HPDE6-E6E7 (cell line): ENCODE results near the gene PRR7.

Experiments
- DNase-seq: peaks from one replicate; pipeline ENCODE4 v3.0.0; 2011; ENCODE audit warnings: missing footprints; ENCODE audit errors: extremely low spot score

PRR7 gene

GRCh38 chr5:177437623-177438022, 9.0 kb upstream of the PRR7 start:
- no peak for DNase-seq

DNA sequence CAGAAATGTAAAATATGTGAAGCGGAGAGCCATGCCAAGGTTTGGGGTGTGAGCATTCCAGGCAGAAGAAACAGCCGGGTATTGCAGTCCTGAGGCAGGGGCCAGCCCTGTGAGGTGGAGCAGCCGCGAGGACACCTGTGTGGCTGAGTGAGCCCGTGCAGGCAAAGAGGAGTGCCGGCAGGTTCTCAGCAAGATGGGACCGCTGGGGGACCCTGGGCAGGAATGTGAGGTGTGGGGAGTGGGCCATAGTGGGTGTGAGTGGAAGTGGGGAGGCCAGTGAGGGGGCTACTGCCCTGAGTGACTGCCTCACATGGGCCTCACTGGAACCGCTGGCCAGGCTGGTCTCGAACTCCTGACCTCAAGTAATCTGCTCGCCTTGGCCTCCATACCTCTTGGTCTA, 8.1 kb upstream of the PRR7 start:
- no peak for DNase-seq

GRCh38 chr5:177439518-177440053, 7.0 kb upstream of the PRR7 start:
- DNase-seq, result no peak

DNA sequence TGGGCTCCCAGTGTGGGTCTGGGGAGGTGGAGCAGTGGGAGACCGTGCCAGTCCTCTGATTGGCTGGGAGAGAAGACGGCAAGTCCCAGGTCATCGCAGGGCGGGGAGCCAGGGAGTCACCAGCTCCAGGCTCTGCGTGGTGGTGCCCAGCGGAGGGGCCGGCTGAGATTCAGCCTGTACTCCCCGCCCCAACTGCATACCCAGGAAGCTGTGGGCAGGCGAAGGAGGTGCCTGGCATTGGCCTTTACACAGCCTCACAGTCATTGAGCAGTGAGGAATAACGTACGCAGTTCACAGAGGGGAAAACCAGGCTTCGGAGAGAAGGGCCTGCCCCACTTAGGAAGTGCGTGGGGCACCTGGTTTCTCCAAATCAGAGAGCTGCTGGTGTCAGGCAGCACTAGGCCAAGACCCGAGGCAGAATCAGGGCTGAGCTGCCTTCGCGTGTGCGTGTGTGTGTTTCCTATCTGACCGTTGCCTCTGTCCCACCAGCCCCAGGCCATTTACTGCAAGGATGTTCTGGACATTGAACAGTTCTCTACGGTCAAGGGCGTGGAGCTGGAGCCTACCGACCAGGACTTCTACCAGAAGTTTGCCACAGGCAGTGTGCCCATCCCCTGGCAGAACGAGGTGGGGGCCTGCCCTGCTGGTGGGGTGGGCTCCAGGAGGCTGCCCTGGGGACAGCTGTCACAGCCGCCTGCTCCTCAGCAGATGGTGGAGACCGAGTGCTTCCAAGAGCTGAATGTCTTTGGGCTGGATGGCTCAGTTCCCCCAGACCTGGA, 6.2 kb upstream of the PRR7 start:
- DNase-seq, result no peak

- DNase-seq, result no peak
Measured at GRCh38 chr5:177440990-177441780, 5.4 kb upstream of the PRR7 start.

GRCh38 chr5:177442066-177442826, 4.4 kb upstream of the PRR7 start:
- no peak for DNase-seq

GRCh38 chr5:177443144-177443983, 3.2 kb upstream of the PRR7 start:
- no peak for DNase-seq

- DNase-seq, result no peak
Measured at GRCh38 chr5:177444106-177445051, 2.2 kb upstream of the PRR7 start.

DNA sequence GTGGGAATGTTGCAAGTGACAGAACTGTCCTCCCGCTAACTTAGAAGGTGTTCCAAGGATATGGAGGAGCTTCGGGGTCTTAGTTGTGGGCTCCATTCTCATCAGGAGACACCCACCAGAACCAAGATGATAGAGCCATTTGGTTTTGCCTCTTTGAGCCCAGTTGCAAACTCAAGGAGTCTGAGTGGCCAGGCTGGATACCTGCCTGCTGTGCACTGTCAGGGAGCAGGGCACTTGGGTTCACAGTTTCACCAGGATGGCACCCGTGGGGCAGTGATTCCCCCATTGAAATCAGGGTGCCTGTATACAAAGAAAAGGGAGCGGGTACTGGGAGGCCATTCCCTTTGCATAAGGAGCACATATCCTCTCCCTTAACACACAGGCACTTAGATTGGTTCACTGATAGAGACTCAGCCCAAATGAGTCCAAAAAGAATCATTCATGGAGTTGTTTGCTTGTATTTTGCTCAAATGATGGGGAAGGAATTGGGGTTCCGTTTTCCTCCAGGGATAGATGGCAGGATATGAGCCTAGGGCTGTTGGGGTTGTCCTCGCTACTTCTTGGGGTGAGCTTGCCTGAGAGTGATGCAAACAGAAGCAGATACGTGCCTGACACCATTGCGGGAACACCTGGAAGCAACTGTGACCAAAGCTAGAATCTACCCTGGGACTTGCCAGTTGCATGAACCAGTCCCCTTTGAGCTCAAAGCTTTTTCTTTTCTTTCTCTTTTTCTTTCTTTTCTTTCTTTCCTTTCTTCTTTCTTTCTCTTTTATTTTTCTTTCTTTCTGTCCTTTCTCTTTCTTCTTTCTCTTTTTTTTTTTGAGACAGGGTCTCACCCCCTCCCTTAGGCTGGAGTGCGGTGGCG, 1.3 kb upstream of the PRR7 start:
- no peak for DNase-seq

- no peak for DNase-seq
Measured at GRCh38 chr5:177445917-177446199, 756 bp upstream of the PRR7 start.

GRCh38 chr5:177447066-177447610, 524 bp downstream of the PRR7 start:
- no peak for DNase-seq

DNA sequence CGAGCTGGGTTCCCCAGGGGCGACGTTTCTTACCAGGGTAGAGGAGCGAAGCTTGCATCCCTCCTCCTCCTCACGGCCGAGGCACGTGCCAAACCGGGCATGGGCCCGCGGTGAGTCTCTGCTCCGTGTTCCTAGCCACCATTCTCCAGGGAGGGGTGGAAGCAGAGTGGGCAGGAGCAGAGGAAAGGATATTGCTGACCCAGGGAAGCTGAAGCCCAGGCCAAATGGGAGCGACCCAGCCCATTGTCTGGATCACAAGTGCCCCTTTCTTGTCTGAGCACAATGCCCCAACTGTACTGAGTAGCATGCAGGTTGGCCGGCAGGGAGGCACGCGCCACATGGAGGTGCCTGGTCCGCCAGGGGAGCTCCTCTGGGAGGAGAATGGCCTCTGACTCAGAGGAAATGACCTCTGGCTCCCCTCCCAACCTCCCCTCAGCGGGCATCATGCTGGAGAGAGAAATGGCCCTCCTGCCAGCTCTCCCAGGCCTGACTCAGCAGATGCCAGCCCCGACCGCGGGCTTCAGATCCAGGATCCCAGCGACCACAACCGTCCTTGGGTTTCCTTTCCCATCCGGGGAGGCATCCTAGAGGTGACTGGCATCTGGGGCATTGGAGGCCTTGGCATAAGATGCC, 1.1 kb downstream of the PRR7 start:
- DNase-seq, result no peak

- no peak for DNase-seq
Measured at GRCh38 chr5:177448244-177448950, 1.8 kb downstream of the PRR7 start.

DNA sequence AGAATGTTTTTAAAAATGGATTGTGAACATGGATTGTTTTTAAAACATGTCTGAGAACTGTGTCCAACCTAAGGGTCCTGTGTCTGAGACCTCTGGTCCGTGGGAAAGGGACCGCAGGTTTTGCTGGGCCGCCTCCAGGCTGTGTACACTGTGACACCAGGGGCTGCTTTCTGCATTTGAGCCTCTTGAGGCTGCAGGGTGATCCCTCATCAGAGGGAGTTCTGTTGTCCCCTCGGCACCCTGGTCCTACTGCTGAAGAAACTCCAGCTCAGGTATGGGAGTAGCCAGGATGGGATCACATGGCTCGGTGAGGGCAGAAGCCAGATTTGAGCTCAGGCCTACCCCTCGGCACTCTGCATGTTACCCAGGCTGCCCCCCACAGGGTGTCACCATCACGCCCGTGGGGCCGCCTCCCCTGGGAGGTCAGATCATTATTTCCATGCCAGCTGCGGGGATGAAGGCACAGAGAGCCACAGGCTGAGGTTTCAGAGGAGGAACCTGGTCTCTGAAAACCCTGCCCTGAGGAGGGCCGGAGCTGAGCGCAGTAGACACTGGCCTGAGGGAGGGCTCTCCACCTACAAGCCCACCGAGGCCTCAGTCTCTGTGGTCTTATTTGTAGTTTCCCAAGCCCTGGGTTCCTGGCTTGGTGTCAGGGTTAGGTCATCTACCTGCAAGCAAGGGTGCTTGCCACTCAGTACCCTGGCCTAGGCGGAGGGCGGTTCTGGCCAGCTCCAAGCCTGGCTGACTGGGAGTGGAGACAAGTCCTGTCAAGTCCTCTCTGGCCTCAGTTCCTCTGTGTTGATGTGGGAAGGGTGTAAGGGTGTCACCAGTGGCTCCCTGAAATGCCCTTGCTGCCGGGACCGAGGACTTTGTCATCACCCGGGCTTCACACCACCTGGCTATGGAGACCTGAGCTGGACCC, 2.8 kb downstream of the PRR7 start:
- DNase-seq, result no peak

DNA sequence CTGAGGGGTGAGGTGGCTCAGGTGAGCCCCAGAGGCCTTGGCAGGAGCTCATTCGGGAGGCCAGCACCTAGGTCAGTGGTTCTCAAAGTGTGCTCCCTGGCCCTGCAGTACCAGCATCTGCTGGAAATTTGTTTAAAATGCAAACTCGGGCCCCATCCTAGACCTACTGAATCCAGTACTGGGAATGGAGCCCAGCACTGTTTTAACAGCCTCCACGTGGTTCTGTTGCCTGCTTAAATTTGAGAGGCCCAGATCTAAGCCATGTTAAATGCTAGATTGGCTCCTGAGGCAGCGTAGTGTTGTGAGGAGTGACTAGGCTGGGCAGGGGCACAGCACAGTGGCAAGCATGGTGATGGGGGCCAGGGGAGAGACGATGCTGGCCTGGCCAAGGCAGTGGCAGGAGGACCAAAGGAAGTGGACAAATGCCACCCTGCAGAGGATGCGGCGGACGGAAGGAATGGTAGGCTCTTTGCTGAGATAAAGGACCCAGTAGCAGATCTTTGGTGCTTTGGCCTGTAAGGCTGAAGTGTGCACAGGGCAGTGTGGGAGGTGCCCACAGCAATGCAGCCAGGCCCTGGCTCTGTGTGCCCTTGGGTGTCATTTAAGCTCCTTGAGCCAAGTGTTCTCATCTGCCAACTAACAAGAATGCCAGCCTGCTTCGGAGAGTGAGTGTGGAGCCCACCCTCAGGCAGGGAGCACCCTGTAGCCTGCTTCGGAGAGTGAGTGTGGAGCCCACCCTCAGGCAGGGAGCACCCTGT, 4.2 kb downstream of the PRR7 start:
- no peak for DNase-seq
